ENCODE data around the gene PIN4.
"Not testable (repeated sequence)": the region's sequence is repeated elsewhere in the genome, so short reads cannot be mapped to it uniquely, and the experiment has no call there.

Gene PIN4

DNA sequence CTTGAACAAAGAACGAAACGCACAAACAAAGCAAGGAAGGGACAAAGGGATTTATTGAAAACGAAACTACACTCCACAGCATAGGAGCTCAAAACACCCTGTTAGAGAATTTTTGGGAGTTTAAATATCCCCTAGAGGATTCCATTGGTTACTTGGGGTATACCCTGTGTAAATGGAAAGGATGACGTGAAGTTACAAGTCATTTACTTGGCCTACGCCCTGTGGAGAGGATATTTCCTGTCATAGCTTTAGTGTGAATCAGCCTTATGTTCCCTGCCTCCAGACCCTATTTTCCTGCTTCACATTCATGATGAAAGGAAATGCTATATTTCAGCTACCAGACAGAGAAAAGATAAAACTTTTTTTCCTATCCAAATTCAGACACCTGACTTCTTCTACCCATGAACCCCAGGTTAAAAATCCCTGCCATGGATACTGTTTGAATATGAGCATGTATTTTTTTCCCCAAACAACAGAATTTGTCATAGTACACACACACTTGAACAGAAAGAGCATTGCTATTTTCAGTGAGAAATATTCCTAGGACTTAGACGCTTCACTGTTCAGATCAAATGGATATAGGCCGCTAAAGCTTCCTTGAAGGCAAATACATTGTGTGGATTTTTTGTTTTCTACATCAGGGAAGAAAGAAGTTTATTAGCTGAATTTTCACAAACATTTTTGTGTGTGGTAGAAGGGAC is 20.4 kb downstream of the PIN4 start:
- DNase-seq (ENCODE audit: low spot score) = no peak

GRCh38 chrX:72202792-72203401 is 21.3 kb downstream of the PIN4 start:
- DNase-seq (ENCODE audit: low spot score) = no peak

GRCh38 chrX:72203421-72203820 is 21.9 kb downstream of the PIN4 start:
- no peak for DNase-seq (ENCODE audit: low spot score)

DNA sequence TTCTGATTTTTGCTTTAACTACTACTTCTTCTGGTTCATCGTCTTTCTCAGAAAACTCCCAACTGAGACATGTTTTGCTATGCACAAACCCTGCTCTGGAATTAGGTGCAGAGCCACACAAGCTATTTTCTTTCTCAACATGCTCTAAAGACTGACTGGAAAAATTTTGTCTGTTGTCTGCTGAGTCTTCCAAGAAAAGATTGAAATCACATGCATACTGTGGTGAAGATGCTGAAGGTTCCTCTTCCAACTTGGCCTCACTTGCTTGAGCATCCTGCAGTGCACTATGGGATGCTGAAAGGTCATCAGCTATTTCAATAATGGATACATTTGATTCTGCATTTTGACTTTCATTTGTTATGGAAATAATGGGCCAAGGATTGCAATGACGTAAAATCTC is 24.1 kb downstream of the PIN4 start:
- DNase-seq (ENCODE audit: low spot score) = no peak

DNA sequence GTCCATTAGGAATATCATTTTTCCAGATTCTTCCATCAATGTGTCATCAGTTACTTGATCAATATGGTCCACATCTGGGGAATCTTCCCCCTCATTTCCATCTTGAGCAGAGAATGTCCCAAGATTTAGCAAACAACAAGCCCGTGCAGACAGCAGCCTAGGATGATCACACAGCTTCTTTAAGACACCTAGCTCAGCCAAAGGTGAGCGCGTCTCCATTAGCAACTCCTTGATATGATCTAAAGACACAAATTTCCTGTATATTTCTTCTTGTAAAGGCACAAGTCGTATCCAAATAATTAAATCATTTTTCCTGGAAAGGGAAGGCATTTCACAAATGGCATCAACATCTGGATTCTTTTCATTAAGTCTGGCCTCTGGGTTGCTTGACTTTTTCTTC is 25.8 kb downstream of the PIN4 start:
- no peak for DNase-seq (ENCODE audit: low spot score)

DNA sequence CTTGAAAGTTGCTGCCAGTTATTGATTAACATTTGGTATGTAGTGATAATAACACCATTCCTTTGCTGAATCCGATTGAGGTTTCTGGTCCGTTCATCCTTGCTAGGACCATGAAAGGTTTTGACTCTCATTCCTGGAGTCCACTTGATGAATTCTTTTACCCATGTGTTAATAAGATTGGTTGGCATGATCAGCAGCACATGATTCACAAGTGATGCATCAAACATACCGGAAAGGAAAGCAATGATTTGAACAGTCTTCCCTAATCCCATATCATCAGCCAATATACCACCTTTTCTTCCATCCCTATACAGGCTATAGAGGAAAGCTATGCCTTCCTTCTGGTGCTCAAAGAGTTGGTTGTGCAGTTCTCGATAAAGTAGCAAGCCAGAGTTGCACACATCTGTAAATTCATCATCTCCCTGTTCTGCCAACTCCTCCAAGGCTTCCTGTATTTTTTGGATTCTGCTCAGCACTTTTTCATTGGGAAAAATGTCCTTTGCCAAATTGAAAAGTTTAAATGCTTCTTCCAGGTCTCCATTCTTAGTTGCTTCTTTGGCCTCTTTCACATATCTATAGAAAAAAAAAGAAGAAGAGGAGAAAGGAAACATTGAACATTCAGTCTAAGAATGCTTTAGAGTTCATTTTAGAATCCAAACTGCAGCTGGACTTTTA is 26.7 kb downstream of the PIN4 start:
- no peak for DNase-seq (ENCODE audit: low spot score)

GRCh38 chrX:72216973-72217372 is 35.4 kb downstream of the PIN4 start:
- DNase-seq (ENCODE audit: low spot score) = no peak

GRCh38 chrX:72220375-72220774 is 38.8 kb downstream of the PIN4 start:
- DNase-seq (ENCODE audit: low spot score) = not testable (repeated sequence)

- no peak for DNase-seq (ENCODE audit: low spot score)
Measured at GRCh38 chrX:72230290-72230689, 48.7 kb downstream of the PIN4 start.

GRCh38 chrX:72236841-72237240 is 55.3 kb downstream of the PIN4 start:
- DNase-seq (ENCODE audit: low spot score) = no peak

GRCh38 chrX:72238183-72238582 is 56.6 kb downstream of the PIN4 start:
- DNase-seq (ENCODE audit: low spot score) = no peak

GRCh38 chrX:72238721-72239475 is 57.3 kb downstream of the PIN4 start, which contains the start of gene ERCC6L:
Gene ERCC6L (minus strand): TSS chrX:72239027. CDS start chrX:72238911, 116 bp downstream.
- peak; percentile 70 for DNase-seq (ENCODE audit: low spot score)

GRCh38 chrX:72240976-72241375 is 59.4 kb downstream of the PIN4 start:
- no peak for DNase-seq (ENCODE audit: low spot score)

DNA sequence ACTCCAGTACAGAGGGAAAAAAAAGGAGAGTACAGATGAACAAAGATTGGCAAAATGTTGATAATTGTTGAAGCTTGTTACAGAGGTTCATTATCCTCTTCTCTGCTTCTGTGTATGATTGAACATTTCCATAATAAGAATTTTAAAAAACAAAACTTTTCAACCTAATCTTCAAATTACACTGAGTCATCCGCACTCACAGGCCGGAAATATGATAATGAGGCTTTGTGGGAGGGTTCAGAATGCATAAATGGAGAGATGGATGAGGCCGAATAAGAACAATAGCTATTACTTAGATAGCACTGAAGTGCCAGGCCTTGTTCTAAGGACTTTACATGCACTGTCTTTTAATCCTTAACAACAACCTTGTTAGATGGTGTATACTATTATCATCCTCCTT is 61.9 kb downstream of the PIN4 start:
- no peak for DNase-seq (ENCODE audit: low spot score)

DNA sequence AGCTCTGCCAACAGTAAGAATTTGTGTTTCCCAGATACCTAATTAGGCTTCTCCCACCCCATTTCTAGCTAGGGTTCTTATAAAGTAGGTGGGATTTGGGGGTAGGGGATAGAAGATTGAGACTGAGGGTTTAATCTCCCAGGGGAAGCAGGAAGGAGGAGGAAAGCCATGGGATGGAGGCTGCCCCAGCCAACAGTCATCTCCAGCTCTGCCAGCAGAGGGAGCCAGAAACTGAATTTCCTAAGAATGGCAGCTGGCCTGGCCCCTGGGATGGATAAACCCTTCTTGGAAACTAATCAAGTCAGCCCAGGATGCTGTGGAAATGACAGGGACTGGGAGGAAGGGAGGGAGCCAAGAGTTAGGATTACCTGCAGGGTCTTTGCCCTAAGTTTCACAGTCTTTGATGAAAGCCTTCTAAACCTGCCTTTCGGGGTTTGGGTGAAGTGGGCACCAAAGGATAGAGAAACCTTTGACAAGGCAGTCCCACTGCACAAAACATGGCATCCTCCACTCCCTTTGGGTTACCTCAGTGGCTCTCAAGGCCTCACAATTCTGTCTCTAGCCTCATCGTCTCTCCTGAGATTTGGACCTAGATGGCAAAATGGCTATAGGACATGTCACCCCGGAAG is 64.0 kb downstream of the PIN4 start:
- peak; percentile 69 for DNase-seq (ENCODE audit: low spot score)

DNA sequence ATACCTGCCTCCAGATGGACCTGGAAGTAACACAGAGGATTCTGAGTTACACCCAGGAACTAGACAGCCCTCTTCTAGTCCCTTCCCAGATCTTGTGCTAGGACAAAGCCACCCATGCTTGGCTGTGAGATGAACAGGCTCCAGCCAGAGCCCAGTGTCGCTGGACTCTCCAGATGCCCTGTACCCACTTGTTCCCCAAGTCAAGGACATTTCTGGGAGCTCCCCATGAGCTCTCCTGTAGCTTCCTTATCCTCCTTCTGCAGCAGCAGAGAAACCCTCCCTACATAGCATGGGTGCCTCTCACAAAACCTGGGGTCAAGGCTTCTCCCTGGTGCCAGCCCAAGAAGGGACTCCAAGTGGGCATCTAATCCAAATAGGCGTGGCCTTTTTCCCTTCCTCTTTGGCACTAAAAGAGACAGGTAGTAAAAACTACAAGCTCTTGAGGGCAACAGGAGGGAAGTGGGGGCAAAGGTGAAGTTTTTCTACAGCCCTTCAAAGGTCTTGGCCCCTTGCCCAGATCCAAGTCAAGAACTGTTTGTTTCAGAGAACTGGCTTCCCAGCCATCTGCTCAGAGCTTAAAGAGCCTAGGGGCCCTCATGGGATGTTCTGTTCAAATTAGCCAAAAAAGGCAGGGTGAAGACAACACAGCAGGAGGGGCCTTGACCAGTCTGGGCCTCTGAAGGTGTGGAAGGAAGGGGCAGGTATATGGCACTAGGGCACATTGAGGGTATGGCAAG is 65.8 kb downstream of the PIN4 start:
- no peak for DNase-seq (ENCODE audit: low spot score)
